Type B pancreatic cell (in vitro differentiated cells): ENCODE results near the gene SORL1-AS1.
"Not testable (repeated sequence)": the region's sequence is repeated elsewhere in the genome, so short reads cannot be mapped to it uniquely, and the experiment has no call there.

Source experiments
- DNase-seq: peaks from one replicate; pipeline ENCODE4 v3.0.0; 2021; ENCODE audit warnings: mixed read lengths; ENCODE audit not compliant: unreplicated experiment; ENCODE audit errors: extremely low spot score
- H3K27ac Mint-ChIP-seq: 2 replicates; pipeline ENCODE4 v1.8.0; 2021; ENCODE audit warnings: mild to moderate bottlenecking, mixed read lengths
- H3K27me3 Mint-ChIP-seq: 2 replicates; pipeline ENCODE4 v1.8.0; 2021; ENCODE audit warnings: mixed read lengths
- H3K36me3 Mint-ChIP-seq: 2 replicates; pipeline ENCODE4 v1.8.0; 2021; ENCODE audit warnings: mixed read lengths
- H3K4me1 Mint-ChIP-seq: one replicate; pipeline ENCODE4 v1.8.0; 2021; ENCODE audit warnings: mixed read lengths; ENCODE audit not compliant: unreplicated experiment
- H3K4me3 Mint-ChIP-seq: 2 replicates; pipeline ENCODE4 v1.8.0; 2021; ENCODE audit warnings: mild to moderate bottlenecking, mixed read lengths
- H3K9me3 Mint-ChIP-seq: 2 replicates; pipeline ENCODE4 v1.8.0; 2021; ENCODE audit warnings: mixed read lengths
- CTCF ChIP-seq: fragments of 200-600 bp; sonication (generic); conservative IDR thresholded peaks from 2 replicates; pipeline ENCODE4 v1.5.0; 2021; ENCODE audit warnings: antibody characterized with exemption, mild to moderate bottlenecking

SORL1-AS1 gene

GRCh38 chr11:121486054-121486453 lies 33.3 kb upstream of the SORL1-AS1 start:
- Mint-ChIP-seq H3K4me1 (peaks cover 23% of the 10 kb centered on the region), H3K27ac (no peak overlapping the region), H3K4me3 (no peak overlapping the region), H3K9me3 (peaks cover 5% of the 10 kb centered on the region), H3K27me3 (no peaks in the 10 kb centered on the region), H3K36me3 (peaks cover 36% of the 10 kb centered on the region)
- no peak for DNase-seq
- TF ChIP-seq CTCF: no peak

GRCh38 chr11:121485216-121485615 lies 32.4 kb upstream of the SORL1-AS1 start:
- Mint-ChIP-seq H3K27ac (no peak overlapping the region), H3K36me3 (peaks cover 32% of the 10 kb centered on the region), H3K4me1 (peaks cover 23% of the 10 kb centered on the region), H3K27me3 (no peaks in the 10 kb centered on the region), H3K9me3 (peaks cover 5% of the 10 kb centered on the region), H3K4me3 (no peak overlapping the region)
- DNase-seq: no peak
- no peak for TF ChIP-seq CTCF

- Mint-ChIP-seq H3K27ac (no peak overlapping the region), H3K4me1 (peaks cover 33% of the 10 kb centered on the region)
These were observed 31.2 kb upstream of the SORL1-AS1 start for GRCh38 chr11:121483805-121484480.

GRCh38 chr11:121482231-121483129 lies 29.7 kb upstream of the SORL1-AS1 start:
- TF ChIP-seq CTCF: no peak
- H3K36me3 Mint-ChIP-seq: peaks cover 14% of the 10 kb centered on the region
- peaks cover 37% of the 10 kb centered on the region for H3K4me1 Mint-ChIP-seq
- peak overlapping the region; percentile 12 for H3K4me3 Mint-ChIP-seq
- H3K9me3 Mint-ChIP-seq: no peaks in the 10 kb centered on the region
- no peak for DNase-seq
- peak overlapping the region; percentile 73 for H3K27ac Mint-ChIP-seq
- no peaks in the 10 kb centered on the region for H3K27me3 Mint-ChIP-seq

More at GRCh38 chr11:121483805-121484480, 31.2 kb upstream of the SORL1-AS1 start:
- no peak overlapping the region for H3K4me3 Mint-ChIP-seq
- TF ChIP-seq CTCF: no peak
- no peak for DNase-seq
- no peaks in the 10 kb centered on the region for H3K27me3 Mint-ChIP-seq
- H3K9me3 Mint-ChIP-seq: peaks cover 5% of the 10 kb centered on the region
- peaks cover 21% of the 10 kb centered on the region for H3K36me3 Mint-ChIP-seq

GRCh38 chr11:121481484-121482230 lies 28.9 kb upstream of the SORL1-AS1 start:
- not testable (repeated sequence) for H3K9me3 Mint-ChIP-seq, H3K27me3 Mint-ChIP-seq, DNase-seq, H3K36me3 Mint-ChIP-seq
- peaks cover 37% of the 10 kb centered on the region for H3K4me1 Mint-ChIP-seq
- peak overlapping the region; percentile 12 for H3K4me3 Mint-ChIP-seq
- peak overlapping the region; percentile 73 for H3K27ac Mint-ChIP-seq
